GM13977 (cell line): ENCODE measurements around the gene CXXC5.

Experiments used
- DNase-seq: peaks from one replicate; pipeline ENCODE4 v3.0.0; 2012; ENCODE audit warnings: low spot score
- in situ Hi-C: fragments of 300-500 bp; cut with MboI; formaldehyde crosslinking; loops from one replicate; pipeline ENCODE4 v1.12.0; 2022; ENCODE audit warnings: low sequenced_read_pairs, low pct_unique_long_range_greater_than_20kb, mixed read lengths, inconsistent platforms; ENCODE audit not compliant: unreplicated experiment
- TF ChIP-seq, protein P1 (sequence below): IDR thresholded peaks from 2 replicates; pipeline ENCODE4 v1.5.1; 2012; ENCODE audit warnings: mild to moderate bottlenecking, control low read depth; ENCODE audit not compliant: insufficient read depth; ENCODE audit errors: extremely low read depth, missing control alignments

CXXC5 gene

DNA sequence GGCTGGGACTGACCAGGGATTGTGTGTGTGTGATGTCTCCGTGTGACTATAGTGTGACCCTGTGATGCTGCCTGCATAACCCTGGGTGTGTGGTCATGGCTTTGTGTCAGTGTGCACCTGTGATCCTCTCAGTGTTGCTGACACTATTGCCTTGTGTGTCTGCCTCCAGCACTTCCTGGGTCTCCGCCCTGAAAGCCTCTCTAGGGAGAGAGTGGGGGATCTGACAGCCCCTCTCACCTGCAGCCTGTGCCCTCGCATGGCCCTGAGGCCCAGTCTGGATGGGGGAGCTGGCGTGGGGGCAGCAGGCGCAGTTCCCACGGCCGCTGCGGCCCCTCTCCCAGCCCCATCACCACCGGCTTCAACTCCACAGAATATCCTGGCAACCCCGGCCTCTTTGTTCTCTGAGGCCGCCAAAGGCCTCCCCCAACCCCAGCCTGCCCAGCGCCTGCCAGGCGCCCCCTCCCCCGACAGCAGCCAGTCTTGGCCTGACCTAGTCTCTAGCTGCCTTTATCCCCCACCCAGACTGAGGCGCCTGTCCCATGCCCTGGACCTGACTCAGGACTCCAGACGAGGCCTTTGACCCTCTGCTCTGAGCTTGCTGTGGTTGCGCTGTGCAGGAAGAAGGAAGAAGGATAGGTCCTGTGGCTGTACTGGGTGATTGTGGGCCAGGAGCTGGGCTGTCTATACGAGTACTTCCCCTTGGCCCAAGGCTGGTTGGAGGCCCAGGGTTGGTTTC, 38.7 kb downstream of the CXXC5 start:
- TF ChIP-seq, protein P1, sequence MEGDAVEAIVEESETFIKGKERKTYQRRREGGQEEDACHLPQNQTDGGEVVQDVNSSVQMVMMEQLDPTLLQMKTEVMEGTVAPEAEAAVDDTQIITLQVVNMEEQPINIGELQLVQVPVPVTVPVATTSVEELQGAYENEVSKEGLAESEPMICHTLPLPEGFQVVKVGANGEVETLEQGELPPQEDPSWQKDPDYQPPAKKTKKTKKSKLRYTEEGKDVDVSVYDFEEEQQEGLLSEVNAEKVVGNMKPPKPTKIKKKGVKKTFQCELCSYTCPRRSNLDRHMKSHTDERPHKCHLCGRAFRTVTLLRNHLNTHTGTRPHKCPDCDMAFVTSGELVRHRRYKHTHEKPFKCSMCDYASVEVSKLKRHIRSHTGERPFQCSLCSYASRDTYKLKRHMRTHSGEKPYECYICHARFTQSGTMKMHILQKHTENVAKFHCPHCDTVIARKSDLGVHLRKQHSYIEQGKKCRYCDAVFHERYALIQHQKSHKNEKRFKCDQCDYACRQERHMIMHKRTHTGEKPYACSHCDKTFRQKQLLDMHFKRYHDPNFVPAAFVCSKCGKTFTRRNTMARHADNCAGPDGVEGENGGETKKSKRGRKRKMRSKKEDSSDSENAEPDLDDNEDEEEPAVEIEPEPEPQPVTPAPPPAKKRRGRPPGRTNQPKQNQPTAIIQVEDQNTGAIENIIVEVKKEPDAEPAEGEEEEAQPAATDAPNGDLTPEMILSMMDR = no peak
- in situ Hi-C loops = no loop called here
- DNase-seq = no peak

DNA sequence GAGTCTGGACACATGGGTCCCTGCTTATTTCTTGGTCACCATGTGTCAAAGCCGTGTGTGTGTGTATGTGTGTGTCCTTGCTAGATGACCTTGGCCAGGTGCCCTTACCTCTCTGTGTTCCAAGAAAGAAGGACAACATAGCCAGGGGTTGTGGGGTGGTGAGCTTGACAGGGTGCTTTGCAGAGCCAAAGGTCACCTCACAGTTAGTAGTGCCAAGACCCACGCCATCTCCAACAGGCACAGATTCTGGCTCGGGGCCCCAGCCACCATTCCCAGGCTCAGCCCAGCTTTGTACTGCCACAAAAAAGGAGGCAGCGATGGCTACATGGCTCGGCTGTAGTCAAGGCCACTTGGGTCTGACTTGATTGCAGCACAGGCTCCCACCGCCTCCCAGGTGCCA, 39.5 kb downstream of the CXXC5 start:
- TF ChIP-seq, protein P1 = no peak
- in situ Hi-C loops = no loop called here
- DNase-seq = no peak

DNA sequence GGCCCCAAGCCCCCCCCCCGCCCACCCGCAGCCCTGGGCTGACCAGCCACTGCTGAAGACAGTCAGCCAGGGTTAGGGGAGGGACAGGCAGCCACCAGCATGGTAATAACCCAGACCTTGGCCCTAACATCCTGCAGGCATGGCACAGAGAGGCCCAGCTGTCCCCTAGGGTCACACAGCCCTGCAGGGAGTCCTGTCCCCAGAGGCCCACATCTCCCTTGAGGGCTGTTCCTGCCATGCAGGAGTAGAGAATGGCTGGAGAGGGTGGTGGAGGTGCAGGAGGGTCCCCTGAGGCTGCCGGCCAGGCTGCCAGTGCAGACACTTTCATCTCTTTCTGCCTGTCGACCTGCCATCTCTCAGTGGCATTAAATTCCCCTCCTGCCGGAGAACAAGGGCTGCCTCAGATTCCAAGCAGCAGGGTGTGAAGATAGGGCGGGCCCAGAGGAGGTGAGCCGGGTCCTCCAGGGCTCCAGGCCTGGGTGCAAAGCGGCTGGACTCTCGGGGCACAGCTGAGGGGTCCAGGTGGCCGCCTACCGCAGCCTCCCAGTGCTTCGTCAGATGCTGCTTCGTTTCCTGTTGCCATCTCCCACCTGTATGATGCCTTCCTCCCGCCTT, 40.0 kb downstream of the CXXC5 start:
- DNase-seq = no peak
- TF ChIP-seq, protein P1 = no peak
- in situ Hi-C loops = no loop called here

DNA sequence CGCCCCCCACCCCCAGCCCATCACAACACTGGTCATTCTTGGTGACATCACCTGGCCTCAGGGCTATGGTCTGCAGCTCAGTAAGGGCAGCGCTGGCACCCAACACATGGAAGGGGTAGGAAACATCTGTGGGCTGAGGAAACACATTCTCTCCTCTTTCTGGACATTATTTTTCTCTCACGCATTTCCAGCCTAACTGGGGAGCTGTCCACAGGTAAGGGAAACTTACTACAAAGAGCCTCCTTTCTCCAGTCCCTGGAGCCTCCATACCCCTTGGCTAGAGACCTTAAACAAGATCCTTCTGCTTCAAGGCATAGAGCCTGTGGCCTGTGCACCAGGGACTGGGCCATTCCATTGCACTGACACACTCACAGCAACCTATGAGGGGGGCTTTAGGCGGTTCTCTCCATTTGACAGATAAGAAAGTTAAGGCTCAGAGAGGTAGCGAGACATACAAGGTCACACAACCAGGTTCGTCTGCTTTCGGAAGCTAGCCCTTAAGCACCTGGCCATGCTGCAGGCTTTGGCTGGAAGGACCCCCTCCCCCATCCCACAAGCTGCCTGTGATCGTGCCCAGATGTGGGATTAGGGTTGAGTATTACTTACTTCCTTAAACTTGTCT, 40.7 kb downstream of the CXXC5 start:
- DNase-seq = no peak
- TF ChIP-seq, protein P1 = no peak
- in situ Hi-C loops = no loop called here

DNA sequence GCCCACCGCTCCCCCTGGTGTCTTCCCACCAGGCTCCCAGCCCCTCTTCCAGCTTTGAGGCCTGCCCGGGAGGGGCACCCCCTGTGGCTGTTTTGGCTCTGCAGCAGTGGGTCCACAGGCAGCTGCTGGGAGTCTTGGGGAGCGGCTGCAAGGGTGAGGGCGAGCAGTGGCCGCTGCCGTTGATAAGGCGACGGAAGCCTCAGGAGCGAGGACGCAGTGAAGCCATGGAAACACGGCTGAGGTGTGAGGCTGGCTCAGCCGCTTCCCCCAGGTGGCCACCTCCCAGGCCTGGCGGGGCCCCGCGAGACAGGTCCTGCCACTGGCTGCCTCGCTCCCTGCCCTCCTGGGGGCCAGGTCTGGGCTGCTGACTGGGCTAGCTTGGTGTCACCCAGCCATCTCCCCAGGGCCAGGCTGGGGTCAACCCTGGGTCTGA, 41.5 kb downstream of the CXXC5 start:
- DNase-seq = no peak
- in situ Hi-C loops = loop anchor here (10.0 kb wide), 1 partner anchor 55 kb away; no protein-coding TSS in a partner anchor
- TF ChIP-seq, protein P1 = no peak

DNA sequence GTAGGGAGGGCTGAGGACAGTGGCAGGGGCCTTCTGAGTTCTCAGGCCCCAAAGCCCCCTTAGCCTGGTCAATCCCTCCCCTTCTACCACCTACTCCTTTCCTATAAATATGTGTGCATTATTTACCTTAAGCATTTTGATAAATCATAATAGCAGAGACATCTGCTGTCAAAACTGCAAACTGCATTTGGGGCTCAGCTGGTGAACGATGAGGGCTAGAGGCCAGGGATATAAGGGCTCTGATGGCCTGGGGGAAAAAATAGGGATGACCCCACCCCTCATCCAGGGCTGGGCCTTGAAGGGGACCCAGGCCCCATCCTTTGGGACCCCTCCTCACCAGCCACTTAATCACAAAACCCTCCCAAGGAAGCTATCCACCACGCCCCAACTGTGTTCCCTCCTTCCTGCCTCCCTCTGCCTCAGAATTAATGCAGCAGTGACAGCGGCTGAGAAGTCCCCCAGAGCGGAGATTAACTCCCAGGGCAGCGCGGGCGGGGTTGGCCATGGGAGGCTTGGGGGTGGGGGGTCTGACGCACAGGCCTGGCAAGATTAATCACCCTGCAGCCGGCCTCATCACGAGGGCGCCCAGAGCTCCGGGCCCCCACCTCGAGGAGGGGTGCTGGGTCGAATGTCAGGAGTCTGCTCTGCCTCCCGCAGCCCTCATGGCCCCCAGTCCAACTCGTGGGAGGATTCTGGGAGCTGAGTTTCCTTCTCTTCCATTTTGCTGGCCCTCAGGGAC, 42.1 kb downstream of the CXXC5 start:
- in situ Hi-C loops = loop anchor here (10.0 kb wide), 1 partner anchor 55 kb away; no protein-coding TSS in a partner anchor
- DNase-seq = peak; percentile 78

More for the DNA sequence above, 42.1 kb downstream of the CXXC5 start:
- TF ChIP-seq, protein P1 = peak; percentile 75
